Measurements from ENCODE around the gene CACFD1.

CACFD1 gene

GRCh38 chr9:133502112-133502511, 42.3 kb downstream of the CACFD1 start:
- CTCF ChIA-PET, result no interaction called here
- H3K4me3 Mint-ChIP-seq, result no peak overlapping the region
- peaks cover 14% of the 10 kb centered on the region for H3K27me3 Mint-ChIP-seq
- DNase-seq, result no peak
- H3K36me3 Mint-ChIP-seq, result no peaks in the 10 kb centered on the region
- no peak overlapping the region for H3K27ac Mint-ChIP-seq
- peaks cover 24% of the 10 kb centered on the region for H3K9me3 Mint-ChIP-seq
- no peaks in the 10 kb centered on the region for H3K4me1 Mint-ChIP-seq

- CTCF ChIA-PET, result no interaction called here
These were observed 45.5 kb downstream of the CACFD1 start for GRCh38 chr9:133505186-133505830.

GRCh38 chr9:133505901-133506652, 46.3 kb downstream of the CACFD1 start:
- Mint-ChIP-seq H3K27me3 (peaks cover 11% of the 10 kb centered on the region), H3K36me3 (no peaks in the 10 kb centered on the region), H3K27ac (no peak overlapping the region), H3K4me1 (peaks cover 12% of the 10 kb centered on the region), H3K4me3 (no peak overlapping the region), H3K9me3 (peaks cover 17% of the 10 kb centered on the region)
- CTCF ChIA-PET, result no interaction called here
- no peak for DNase-seq

More at GRCh38 chr9:133505186-133505830, 45.5 kb downstream of the CACFD1 start:
- H3K27ac Mint-ChIP-seq, result no peak overlapping the region
- DNase-seq, result no peak
- H3K9me3 Mint-ChIP-seq, result peaks cover 17% of the 10 kb centered on the region
- H3K4me3 Mint-ChIP-seq, result no peak overlapping the region
- H3K36me3 Mint-ChIP-seq, result no peaks in the 10 kb centered on the region
- peaks cover 11% of the 10 kb centered on the region for H3K27me3 Mint-ChIP-seq
- peaks cover 12% of the 10 kb centered on the region for H3K4me1 Mint-ChIP-seq

- H3K4me1 Mint-ChIP-seq, result peaks cover 12% of the 10 kb centered on the region
- H3K27me3 Mint-ChIP-seq, result peaks cover 6% of the 10 kb centered on the region
- H3K36me3 Mint-ChIP-seq, result no peaks in the 10 kb centered on the region
- H3K27ac Mint-ChIP-seq, result no peak overlapping the region
- peaks cover 11% of the 10 kb centered on the region for H3K9me3 Mint-ChIP-seq
- CTCF ChIA-PET, result interaction anchor here (0.6 kb wide), 1 partner anchor 432 kb away, joined by 4 read pairs; no protein-coding TSS in a partner anchor
- no peak overlapping the region for H3K4me3 Mint-ChIP-seq
- DNase-seq, result no peak
These were observed 46.9 kb downstream of the CACFD1 start for GRCh38 chr9:133506653-133507038.

GRCh38 chr9:133507246-133507965, 47.6 kb downstream of the CACFD1 start:
- H3K36me3 Mint-ChIP-seq, result no peaks in the 10 kb centered on the region
- H3K27me3 Mint-ChIP-seq, result peaks cover 6% of the 10 kb centered on the region
- H3K4me3 Mint-ChIP-seq, result no peak overlapping the region
- CTCF ChIA-PET, result interaction anchor here (0.6 kb wide), 1 partner anchor 433 kb away, joined by 4 read pairs; no protein-coding TSS in a partner anchor
- H3K9me3 Mint-ChIP-seq, result peaks cover 3% of the 10 kb centered on the region
- H3K27ac Mint-ChIP-seq, result no peak overlapping the region
- no peak for DNase-seq
- peaks cover 12% of the 10 kb centered on the region for H3K4me1 Mint-ChIP-seq

- peaks cover 6% of the 10 kb centered on the region for H3K27me3 Mint-ChIP-seq
- H3K36me3 Mint-ChIP-seq, result no peaks in the 10 kb centered on the region
- CTCF ChIA-PET, result no interaction called here
- peaks cover 12% of the 10 kb centered on the region for H3K4me1 Mint-ChIP-seq
- H3K9me3 Mint-ChIP-seq, result no peaks in the 10 kb centered on the region
- no peak overlapping the region for H3K27ac Mint-ChIP-seq
- H3K4me3 Mint-ChIP-seq, result no peak overlapping the region
- DNase-seq, result no peak
These were observed 48.3 kb downstream of the CACFD1 start for GRCh38 chr9:133508046-133508445.

- H3K27ac Mint-ChIP-seq, result peak overlapping the region; percentile 85
These were observed 49.7 kb downstream of the CACFD1 start for GRCh38 chr9:133509179-133510083.

GRCh38 chr9:133510926-133511505, 51.2 kb downstream of the CACFD1 start:
- CTCF ChIA-PET, result no interaction called here

More at GRCh38 chr9:133509179-133510083, 49.7 kb downstream of the CACFD1 start:
- no peaks in the 10 kb centered on the region for H3K27me3 Mint-ChIP-seq
- H3K4me3 Mint-ChIP-seq, result peak overlapping the region; percentile 56
- peak; percentile 50 for DNase-seq
- CTCF ChIA-PET, result interaction anchor here (0.9 kb wide), 1 partner anchor 154 kb away, joined by 3 read pairs; no protein-coding TSS in a partner anchor
- no peaks in the 10 kb centered on the region for H3K9me3 Mint-ChIP-seq
- H3K4me1 Mint-ChIP-seq, result peaks cover 12% of the 10 kb centered on the region
- no peaks in the 10 kb centered on the region for H3K36me3 Mint-ChIP-seq

GRCh38 chr9:133511607-133512006, 51.8 kb downstream of the CACFD1 start:
- H3K4me1 Mint-ChIP-seq, result peaks cover 12% of the 10 kb centered on the region
- H3K4me3 Mint-ChIP-seq, result no peak overlapping the region
- CTCF ChIA-PET, result no interaction called here
- no peak overlapping the region for H3K27ac Mint-ChIP-seq
- no peaks in the 10 kb centered on the region for H3K9me3 Mint-ChIP-seq
- no peaks in the 10 kb centered on the region for H3K36me3 Mint-ChIP-seq
- no peaks in the 10 kb centered on the region for H3K27me3 Mint-ChIP-seq
- DNase-seq, result no peak

More at GRCh38 chr9:133510926-133511505, 51.2 kb downstream of the CACFD1 start:
- H3K36me3 Mint-ChIP-seq, result no peaks in the 10 kb centered on the region
- no peak for DNase-seq
- H3K27ac Mint-ChIP-seq, result no peak overlapping the region
- H3K27me3 Mint-ChIP-seq, result no peaks in the 10 kb centered on the region
- H3K4me1 Mint-ChIP-seq, result peaks cover 12% of the 10 kb centered on the region
- H3K4me3 Mint-ChIP-seq, result no peak overlapping the region
- no peaks in the 10 kb centered on the region for H3K9me3 Mint-ChIP-seq

- Mint-ChIP-seq H3K27ac (no peak overlapping the region), H3K4me3 (no peak overlapping the region), H3K36me3 (no peaks in the 10 kb centered on the region), H3K4me1 (peaks cover 12% of the 10 kb centered on the region), H3K9me3 (no peaks in the 10 kb centered on the region), H3K27me3 (no peaks in the 10 kb centered on the region)
- DNase-seq, result no peak
- CTCF ChIA-PET, result no interaction called here
These were observed 52.8 kb downstream of the CACFD1 start for GRCh38 chr9:133512253-133513213.

GRCh38 chr9:133513214-133514100, 53.7 kb downstream of the CACFD1 start:
- Mint-ChIP-seq H3K27me3 (no peaks in the 10 kb centered on the region), H3K36me3 (no peaks in the 10 kb centered on the region), H3K9me3 (no peaks in the 10 kb centered on the region), H3K4me1 (peaks cover 12% of the 10 kb centered on the region), H3K27ac (no peak overlapping the region), H3K4me3 (no peak overlapping the region)
- no peak for DNase-seq
- CTCF ChIA-PET, result no interaction called here
